ENCODE measurements around the gene SDC1.

Gene SDC1

DNA sequence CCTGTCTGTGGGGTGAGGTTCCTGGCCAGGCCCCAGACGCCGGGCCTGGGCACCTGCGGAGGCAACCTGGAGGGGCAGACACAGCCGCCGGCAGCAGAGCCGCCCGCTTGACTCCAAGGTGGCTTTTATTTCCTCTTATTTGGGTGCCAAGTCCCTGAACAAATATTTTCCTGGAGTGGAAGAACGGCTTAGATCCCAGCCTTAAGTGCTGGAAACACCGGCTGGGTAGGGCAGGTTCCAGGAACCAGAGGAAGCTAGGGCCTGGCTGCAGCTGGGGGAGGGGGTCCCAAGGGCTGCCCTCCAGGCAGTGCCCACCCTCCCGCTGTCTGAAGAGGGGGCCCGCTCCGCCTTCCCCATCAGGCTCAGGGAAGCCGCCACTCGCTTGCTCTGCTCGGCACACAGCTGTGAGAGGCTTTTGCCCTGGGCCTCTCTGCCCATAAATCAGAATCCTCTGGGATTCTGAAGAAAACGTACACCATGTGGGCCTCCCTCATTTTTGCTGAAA lies 28.2 kb downstream of the SDC1 start:
- TF ChIP-seq CEBPB (IDR thresholded peaks at IDR 0.05) = no peak
- no peak for TF ChIP-seq ZBTB7A (IDR thresholded peaks at IDR 0.05; ENCODE audit: low read depth)
- no peak for TF ChIP-seq RAD21 (IDR thresholded peaks at IDR 0.05; ENCODE audit: low read depth)
- no peak for TF ChIP-seq FOXM1 (IDR thresholded peaks at IDR 0.05; ENCODE audit: borderline replicate concordance, low read depth)
- TF ChIP-seq TCF12 (IDR thresholded peaks at IDR 0.05; ENCODE audit: low read depth) = no peak
- TF ChIP-seq TAF1 (IDR thresholded peaks at IDR 0.05; ENCODE audit: low read depth) = no peak
- TF ChIP-seq, protein P1, sequence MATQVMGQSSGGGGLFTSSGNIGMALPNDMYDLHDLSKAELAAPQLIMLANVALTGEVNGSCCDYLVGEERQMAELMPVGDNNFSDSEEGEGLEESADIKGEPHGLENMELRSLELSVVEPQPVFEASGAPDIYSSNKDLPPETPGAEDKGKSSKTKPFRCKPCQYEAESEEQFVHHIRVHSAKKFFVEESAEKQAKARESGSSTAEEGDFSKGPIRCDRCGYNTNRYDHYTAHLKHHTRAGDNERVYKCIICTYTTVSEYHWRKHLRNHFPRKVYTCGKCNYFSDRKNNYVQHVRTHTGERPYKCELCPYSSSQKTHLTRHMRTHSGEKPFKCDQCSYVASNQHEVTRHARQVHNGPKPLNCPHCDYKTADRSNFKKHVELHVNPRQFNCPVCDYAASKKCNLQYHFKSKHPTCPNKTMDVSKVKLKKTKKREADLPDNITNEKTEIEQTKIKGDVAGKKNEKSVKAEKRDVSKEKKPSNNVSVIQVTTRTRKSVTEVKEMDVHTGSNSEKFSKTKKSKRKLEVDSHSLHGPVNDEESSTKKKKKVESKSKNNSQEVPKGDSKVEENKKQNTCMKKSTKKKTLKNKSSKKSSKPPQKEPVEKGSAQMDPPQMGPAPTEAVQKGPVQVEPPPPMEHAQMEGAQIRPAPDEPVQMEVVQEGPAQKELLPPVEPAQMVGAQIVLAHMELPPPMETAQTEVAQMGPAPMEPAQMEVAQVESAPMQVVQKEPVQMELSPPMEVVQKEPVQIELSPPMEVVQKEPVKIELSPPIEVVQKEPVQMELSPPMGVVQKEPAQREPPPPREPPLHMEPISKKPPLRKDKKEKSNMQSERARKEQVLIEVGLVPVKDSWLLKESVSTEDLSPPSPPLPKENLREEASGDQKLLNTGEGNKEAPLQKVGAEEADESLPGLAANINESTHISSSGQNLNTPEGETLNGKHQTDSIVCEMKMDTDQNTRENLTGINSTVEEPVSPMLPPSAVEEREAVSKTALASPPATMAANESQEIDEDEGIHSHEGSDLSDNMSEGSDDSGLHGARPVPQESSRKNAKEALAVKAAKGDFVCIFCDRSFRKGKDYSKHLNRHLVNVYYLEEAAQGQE (IDR thresholded peaks at IDR 0.05; ENCODE audit: low read depth) = no peak
- no peak for TF ChIP-seq USF1 (IDR thresholded peaks at IDR 0.05)
- TF ChIP-seq TEAD4 (IDR thresholded peaks at IDR 0.05) = no peak

DNA sequence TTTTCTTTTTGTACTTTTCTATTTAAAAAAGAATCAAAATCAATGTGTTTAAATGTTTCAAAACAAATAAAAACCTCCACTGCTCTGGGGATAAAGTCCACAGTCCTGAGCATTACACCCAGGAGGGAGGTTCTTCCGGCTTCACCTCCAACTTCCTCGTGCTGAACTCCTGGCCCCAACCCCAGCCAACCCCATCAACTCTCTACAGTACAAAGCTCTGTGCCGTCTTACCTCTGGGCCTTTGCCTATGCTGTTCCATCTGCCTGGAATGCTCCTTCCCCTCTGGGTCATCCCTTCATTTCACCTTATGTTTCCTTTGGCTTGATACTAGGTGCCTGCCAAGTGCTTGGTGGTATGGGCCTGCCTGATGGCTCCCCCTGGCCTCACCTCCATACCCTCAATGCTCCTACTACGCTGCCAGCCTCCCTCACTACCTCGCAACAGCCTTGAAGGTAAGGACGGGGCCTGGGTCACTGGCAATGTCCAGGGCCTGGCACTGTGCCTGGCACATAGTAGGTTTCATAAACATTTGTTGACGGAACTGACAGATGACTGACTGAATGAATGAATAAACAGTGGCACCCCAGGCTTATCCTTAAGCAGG lies 28.8 kb downstream of the SDC1 start:
- TF ChIP-seq EGR1 (IDR thresholded peaks at IDR 0.05) (no peak), MAX (IDR thresholded peaks at IDR 0.05) (no peak), CREB1 (IDR thresholded peaks at IDR 0.05; ENCODE audit: low read depth) (no peak), CEBPB (IDR thresholded peaks at IDR 0.05) (no peak), YY1 (IDR thresholded peaks at IDR 0.05; ENCODE audit: low read depth) (no peak), FOXM1 (IDR thresholded peaks at IDR 0.05; ENCODE audit: borderline replicate concordance, low read depth) (no peak)

DNA sequence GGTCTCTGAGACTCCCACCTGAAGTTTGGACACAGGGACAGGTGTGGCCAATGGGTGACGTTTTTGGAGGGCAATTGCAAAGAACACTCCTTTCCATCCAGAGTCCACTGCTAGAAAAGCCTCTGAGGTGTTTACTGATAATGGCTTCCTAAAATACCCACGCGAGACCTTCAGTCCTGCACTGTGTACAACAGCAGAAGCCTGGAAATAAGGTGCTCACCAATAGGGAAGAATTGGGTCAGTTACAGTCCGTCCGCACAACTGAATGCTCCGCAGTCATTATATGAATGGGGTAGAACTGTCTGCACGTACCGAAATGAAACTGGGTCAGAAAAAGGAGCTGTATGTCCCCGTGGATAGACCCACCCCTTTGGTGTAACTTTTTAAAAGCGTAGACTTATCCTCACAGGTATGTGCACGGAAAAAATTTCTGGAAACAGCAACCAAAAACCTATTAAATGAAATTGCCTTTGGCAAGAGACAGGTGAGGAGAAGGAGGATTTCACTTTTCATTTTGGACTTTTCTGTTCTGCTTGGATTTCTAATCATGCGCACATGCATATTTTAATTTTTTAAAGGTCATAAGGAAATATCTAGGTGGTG lies 29.4 kb downstream of the SDC1 start:
- TF ChIP-seq TAF1 (IDR thresholded peaks at IDR 0.05; ENCODE audit: low read depth) = no peak
- no peak for TF ChIP-seq RAD21 (IDR thresholded peaks at IDR 0.05; ENCODE audit: low read depth)
- no peak for TF ChIP-seq EP300 (IDR thresholded peaks at IDR 0.05; ENCODE audit: borderline replicate concordance)
- no peak for TF ChIP-seq CREB1 (IDR thresholded peaks at IDR 0.05; ENCODE audit: low read depth)
- TF ChIP-seq MAX (IDR thresholded peaks at IDR 0.05) = no peak
- TF ChIP-seq TCF12 (IDR thresholded peaks at IDR 0.05; ENCODE audit: low read depth) = no peak
- no peak for TF ChIP-seq TEAD4 (IDR thresholded peaks at IDR 0.05)
- TF ChIP-seq ZBTB7A (IDR thresholded peaks at IDR 0.05; ENCODE audit: low read depth) = no peak
- TF ChIP-seq USF1 (IDR thresholded peaks at IDR 0.05) = no peak
- TF ChIP-seq YY1 (IDR thresholded peaks at IDR 0.05; ENCODE audit: low read depth) = no peak
- no peak for TF ChIP-seq EGR1 (IDR thresholded peaks at IDR 0.05)
- TF ChIP-seq FOXM1 (IDR thresholded peaks at IDR 0.05; ENCODE audit: borderline replicate concordance, low read depth) = no peak
- TF ChIP-seq NFIC (IDR thresholded peaks at IDR 0.05) = no peak
- no peak for TF ChIP-seq CEBPB (IDR thresholded peaks at IDR 0.05)
- TF ChIP-seq, protein P1 (IDR thresholded peaks at IDR 0.05; ENCODE audit: low read depth) = no peak

DNA sequence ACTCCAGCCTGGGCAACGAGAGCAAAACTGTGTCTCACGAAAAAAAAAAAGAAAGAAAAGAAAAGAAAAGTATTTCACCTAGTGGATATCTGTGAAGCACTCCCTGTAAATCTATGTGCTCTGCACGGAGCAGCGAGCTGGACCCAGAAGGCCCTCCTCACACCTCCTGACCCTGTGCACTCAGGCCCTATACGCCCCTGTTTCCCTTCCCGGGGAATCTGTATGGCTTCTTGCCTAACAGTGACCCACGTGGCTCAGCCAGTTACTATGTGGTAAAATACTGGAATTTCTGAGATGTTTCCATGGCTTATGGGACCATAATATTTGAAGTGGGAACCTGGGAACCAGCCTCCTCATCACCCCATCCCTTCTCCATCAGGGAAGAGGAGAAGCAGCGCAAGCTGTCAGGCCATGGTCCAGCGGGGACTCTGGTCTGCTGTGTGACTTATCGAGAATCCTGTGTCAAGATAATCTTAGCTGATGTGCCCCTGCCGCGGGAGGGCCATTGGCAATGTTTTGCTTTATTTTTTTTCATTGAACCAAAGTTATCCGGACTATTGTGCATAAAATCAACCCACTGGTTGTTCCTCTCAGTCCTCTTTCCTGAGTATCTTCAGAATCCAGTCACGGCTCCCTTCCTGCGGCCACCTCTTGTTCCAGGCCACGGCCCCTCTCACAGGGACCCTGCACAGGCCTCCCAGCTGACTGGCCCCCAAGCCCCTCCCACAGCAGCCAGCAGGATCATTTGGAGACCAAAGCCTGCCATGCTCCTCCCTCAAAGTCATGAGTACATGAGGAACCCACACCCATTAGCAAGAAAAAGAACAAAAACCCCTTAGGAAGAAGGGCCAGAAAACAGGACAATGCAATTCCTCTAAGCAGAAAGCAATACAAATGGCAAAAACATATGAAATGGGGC lies 30.6 kb downstream of the SDC1 start:
- TF ChIP-seq FOXM1 (IDR thresholded peaks at IDR 0.05; ENCODE audit: borderline replicate concordance, low read depth) (no peak), TAF1 (IDR thresholded peaks at IDR 0.05; ENCODE audit: low read depth) (no peak), ZBTB7A (IDR thresholded peaks at IDR 0.05; ENCODE audit: low read depth) (no peak), NFIC (IDR thresholded peaks at IDR 0.05) (no peak), CEBPB (IDR thresholded peaks at IDR 0.05) (no peak)
- TF ChIP-seq, protein P1 (IDR thresholded peaks at IDR 0.05; ENCODE audit: low read depth) = no peak
